Cardiac fibroblast (primary cell): ENCODE measurements around the gene BANP.
"Not testable (repeated sequence)": the region's sequence is repeated elsewhere in the genome, so short reads cannot be mapped to it uniquely, and the experiment has no call there.

Source experiments
- DNase-seq, 2 donors: peaks; one replicate each; pipeline versions ENCODE4 v3.0.0 to v3.0.0-alpha.2; 2010; ENCODE audit warnings: low read depth in 2 of 2
- H3K4me3 ChIP-seq, 2 donors: replicated peaks in 1 of 2; 1 replicate in 1 of 2; 2 replicates in 1 of 2; pipeline ENCODE4 v1.5.1; 2011; ENCODE audit warnings: low read depth in 2 of 2, low read length in 2 of 2, mild to moderate bottlenecking in 2 of 2, moderate library complexity in 1 of 2
- TF ChIP-seq, protein P1 (sequence below): IDR thresholded peaks from one replicate; pipeline ENCODE4 v1.5.1; 2011; ENCODE audit warnings: low read depth, mild to moderate bottlenecking, low read length, inconsistent platforms

The BANP gene

DNA sequence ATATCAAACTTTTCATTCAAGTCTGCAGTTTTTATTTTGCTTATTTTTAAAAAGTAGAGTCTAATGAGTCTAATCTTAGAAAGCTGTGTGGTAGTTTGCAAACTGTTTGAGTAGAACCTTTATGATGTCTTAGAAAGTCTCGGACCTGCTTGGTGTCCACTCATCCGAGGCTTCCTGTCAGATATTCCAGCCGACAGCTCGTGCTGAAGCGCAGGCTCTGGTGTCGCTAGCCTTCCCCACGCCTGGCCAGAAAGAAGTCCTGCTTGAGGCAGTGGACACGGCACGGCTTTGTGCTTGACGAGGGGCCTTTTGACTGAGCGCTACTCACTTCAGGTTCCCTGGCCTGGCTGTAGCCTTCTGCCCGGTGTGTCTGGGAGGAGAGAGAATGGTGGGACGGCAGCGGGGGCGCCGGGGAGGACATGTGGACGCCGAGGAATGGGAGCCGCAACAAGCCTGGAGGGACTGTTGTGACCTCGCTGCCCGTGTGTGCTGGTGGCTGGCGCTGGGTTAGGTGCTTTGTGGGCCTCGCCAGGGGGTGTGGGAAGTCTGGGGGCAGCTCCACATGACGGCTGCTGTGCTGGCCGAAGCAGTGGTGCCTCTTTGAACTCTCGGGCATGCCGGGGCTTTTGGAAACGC lies 33.5 kb downstream of the BANP start:
- no peak for DNase-seq
- no peak overlapping the region for H3K4me3 ChIP-seq
- TF ChIP-seq, protein P1, sequence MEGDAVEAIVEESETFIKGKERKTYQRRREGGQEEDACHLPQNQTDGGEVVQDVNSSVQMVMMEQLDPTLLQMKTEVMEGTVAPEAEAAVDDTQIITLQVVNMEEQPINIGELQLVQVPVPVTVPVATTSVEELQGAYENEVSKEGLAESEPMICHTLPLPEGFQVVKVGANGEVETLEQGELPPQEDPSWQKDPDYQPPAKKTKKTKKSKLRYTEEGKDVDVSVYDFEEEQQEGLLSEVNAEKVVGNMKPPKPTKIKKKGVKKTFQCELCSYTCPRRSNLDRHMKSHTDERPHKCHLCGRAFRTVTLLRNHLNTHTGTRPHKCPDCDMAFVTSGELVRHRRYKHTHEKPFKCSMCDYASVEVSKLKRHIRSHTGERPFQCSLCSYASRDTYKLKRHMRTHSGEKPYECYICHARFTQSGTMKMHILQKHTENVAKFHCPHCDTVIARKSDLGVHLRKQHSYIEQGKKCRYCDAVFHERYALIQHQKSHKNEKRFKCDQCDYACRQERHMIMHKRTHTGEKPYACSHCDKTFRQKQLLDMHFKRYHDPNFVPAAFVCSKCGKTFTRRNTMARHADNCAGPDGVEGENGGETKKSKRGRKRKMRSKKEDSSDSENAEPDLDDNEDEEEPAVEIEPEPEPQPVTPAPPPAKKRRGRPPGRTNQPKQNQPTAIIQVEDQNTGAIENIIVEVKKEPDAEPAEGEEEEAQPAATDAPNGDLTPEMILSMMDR = no peak

DNA sequence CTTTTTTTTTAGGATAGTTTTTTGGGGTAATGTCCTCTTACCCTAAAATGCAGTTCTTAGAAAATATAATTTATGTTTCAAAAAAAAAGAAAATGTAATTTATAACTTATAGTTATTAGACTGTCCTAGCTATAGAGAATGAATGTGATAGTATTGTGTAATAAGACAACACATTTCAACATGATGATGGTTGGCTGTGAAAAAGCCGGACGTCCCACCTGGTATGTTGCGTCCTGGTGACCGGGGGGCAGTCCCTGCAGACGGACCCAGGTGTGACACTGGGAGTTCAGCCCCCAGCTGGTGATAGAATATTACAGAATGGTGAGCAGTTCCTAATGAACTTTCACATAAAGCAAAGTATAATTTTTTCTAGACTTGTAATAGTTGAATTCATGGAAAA lies 34.3 kb downstream of the BANP start:
- H3K4me3 ChIP-seq, DNase-seq: not testable (repeated sequence)

DNA sequence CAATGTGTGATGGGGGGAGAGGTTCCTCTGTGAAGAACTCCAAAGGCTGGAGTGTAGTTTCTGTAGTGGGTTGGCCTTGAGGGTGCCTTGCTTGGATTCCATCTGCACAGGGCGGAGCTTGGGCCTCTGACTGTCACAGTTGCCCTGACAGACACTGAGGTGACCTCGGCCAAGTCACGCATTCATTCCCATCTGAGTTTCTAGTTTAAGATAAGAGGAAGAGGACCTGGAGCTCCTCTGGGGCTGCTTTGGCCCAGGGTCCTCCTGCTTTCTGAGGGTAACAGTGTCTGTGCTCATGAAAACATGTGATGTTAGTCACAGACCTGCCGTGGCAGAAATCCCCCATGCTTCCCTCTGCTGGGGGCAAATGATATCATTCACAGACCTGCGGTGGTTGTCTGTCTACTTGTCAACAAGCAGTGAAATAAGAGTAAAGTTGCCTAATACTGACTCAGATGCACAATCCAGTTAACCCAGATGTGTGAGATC lies 35.2 kb downstream of the BANP start:
- peak; percentile 28 to 79 for DNase-seq
- not testable (repeated sequence) for H3K4me3 ChIP-seq

DNA sequence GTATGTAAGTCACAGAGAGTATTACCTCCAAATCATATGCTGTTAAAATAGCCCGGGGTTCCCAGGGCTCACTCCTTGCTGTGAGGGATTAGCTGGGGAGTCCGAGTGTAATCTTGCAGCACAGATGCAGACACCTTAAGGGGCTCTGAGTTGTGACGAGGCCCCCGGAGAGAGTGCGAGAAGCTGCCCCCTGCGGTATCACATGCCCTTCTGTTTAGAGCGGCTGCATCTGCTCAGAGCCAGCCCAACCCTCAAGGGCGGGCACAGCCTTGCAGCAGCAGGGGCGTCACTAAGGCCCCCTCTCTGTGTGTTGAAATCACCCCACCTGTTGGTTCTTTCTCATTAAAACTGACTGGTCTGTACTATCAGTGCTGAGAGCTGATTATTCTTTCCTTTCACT lies 37.4 kb downstream of the BANP start:
- H3K4me3 ChIP-seq, DNase-seq: not testable (repeated sequence)

DNA sequence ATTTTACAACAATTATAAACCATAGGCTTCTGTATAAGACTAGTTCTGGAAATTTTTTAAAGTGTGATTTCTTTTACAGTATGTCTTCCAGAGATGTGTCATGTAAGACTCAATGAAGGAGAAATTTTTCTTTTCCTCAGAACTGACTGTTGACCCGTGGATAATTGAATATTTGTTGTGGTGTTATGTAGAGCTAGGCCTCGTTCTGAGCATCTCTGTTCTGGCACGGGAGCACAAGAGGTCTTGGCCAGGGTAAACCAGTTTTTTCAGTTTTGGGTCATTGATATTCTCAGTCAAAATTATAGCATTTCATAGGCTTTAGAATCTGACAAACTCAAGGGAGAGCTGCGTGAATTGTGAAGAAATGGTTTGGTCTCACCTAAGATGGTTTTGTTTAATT lies 39.0 kb downstream of the BANP start:
- not testable (repeated sequence) for DNase-seq, H3K4me3 ChIP-seq

DNA sequence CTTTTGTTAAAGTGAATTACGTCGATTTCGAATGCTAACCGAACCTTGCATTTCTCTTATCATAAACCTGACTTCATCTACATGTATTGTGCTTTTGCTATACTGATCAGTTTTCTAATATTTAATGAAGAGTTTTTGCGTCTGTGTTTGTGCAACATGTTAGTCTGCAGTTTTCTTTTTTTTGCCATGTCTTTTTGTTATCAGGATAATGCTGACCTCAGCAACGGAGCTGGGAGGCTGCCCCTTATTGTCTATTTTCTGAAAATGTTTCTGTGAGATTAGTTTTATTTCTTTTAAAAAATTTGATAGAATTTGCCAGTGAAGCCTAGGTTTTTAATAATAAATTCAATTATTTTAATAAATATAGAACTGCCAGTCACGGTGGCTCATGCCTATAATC lies 40.9 kb downstream of the BANP start:
- not testable (repeated sequence) for DNase-seq, H3K4me3 ChIP-seq

DNA sequence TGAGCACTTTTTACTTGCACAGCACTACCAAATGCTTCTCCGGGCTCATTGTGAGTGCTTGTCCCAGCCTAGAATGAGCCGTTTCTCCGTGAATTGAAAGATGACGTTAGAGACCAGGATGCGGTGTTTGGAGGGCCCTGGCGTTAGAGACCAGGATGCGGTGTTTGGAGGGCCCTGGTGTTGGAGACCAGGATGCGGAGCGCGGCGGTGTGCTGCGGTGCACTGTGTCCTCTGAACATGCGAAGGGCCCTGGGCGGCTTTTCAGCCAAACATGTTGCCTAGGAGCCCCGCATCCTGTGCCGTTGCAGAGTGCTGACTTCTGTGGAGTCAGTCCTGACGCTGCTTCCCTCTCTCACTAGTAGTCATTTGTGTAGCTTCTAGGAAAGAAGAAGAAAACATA lies 42.7 kb downstream of the BANP start:
- DNase-seq = no peak
- TF ChIP-seq, protein P1 = no peak
- H3K4me3 ChIP-seq = no peak overlapping the region

DNA sequence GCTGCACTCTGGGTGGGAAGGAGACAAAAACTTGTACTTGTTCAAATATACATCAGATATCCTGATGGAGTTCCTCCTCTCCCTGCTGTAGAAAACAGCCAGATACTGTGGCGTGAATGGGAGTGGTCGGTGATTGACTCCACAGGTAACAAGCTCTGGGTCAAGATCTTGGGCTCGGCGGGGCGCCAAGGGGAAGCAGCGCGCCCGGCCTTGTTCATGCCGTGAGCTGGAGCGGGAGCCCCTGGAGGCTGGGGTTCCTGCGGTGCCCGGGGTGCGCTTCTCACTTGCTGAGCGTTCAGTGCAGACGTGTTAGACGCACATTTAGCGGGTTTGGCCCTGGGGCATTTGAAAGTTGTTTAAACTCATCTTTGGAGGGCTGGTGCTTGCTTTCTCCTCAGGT lies 44.4 kb downstream of the BANP start:
- H3K4me3 ChIP-seq = no peak overlapping the region
- TF ChIP-seq, protein P1 = no peak
- no peak for DNase-seq

DNA sequence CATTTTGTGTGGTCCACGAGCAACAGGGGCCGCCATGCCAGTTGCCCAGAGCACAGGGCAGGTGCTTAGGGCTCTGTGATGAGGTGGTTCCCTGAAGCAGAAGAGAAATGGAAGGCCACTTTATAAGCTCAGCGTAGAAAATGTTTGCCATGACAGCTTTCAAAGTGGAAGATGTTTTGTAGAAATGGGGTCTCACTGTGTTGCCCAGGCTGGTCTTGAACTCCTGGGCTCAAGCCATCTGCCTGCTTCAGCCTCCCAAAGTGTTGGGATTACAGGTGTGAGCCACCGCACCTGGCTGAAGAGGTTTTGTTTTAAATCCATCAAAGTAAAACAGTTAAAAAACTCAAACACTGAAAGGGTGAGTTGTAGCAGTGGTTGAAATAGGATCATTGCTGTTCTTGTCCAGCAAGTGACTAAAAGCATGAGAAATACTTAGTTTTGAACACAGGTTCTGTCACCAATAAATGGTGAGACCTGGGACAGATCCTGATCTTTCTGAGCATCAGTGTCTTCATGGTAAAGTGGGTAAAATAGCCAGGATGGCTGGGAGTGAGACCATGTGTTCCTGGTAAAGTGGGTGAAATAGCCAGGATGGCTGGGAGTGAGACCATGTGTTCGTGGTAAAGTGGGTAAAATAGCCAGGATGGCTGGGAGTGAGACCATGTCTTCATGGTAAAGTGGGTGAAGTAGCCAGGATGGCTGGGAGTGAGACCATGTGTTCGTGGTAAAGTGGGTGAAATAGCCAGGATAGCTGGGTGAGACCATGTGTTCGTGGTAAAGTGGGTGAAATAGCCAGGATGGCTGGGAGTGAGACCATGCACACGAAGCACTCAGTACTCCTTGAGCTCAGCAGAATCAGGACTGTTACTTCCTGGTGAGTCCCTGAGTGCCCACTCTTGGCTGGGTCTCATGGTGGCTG lies 46.0 kb downstream of the BANP start:
- H3K4me3 ChIP-seq = no peak overlapping the region

DNA sequence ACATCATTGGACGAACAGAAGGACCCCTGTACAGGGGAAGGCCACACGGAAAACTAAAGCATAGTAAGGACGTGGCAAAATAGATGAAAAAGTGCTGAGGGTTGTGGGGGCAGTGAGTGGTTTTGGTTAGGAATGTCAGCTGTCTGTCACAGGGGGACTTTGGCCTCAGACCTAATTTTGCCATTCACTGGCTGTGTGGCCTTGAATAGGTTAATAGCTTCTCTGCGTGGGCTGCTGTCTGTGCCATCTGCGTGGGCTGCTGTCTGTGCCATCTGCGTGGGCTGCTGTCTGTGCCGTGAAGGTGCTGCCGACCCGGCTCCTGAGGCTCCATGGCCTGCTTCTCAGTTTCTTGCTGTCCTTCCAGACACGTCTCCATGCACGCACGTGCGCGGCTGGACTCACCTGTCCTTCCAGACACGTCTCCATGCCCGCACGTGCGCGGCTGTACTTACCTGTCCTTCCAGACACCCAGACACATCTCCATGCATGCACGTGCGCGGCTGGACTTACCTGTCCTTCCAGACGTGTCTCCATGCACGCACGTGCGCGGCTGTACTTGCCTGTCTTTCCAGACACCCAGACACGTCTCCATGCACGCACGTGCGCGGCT lies 47.1 kb downstream of the BANP start:
- DNase-seq, H3K4me3 ChIP-seq: not testable (repeated sequence)

More for the DNA sequence above, 46.0 kb downstream of the BANP start:
- TF ChIP-seq, protein P1 = no peak
- no peak for DNase-seq

DNA sequence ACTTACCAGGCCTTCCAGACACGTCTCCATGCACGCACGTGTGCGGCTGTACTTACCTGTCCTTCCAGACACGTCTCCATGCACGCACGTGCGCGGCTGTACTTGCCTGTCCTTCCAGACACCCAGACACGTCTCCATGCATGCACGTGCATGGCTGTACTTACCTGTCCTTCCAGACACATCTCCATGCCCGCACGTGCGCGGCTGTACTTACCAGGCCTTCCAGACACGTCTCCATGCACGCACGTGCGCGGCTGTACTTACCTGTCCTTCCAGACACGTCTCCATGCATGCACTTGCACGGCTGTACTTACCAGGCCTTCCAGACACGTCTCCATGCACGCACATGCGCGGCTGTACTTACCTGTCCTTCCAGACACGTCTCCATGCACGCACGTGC lies 47.8 kb downstream of the BANP start:
- not testable (repeated sequence) for H3K4me3 ChIP-seq, DNase-seq
